NCI-H510A (cell line): Measurements from ENCODE around the gene AP4M1.

Experiments used
- DNase-seq: peaks from one replicate; lab custom pipeline; 2025; lab: John Stamatoyannopoulos, UW

Gene AP4M1

DNA sequence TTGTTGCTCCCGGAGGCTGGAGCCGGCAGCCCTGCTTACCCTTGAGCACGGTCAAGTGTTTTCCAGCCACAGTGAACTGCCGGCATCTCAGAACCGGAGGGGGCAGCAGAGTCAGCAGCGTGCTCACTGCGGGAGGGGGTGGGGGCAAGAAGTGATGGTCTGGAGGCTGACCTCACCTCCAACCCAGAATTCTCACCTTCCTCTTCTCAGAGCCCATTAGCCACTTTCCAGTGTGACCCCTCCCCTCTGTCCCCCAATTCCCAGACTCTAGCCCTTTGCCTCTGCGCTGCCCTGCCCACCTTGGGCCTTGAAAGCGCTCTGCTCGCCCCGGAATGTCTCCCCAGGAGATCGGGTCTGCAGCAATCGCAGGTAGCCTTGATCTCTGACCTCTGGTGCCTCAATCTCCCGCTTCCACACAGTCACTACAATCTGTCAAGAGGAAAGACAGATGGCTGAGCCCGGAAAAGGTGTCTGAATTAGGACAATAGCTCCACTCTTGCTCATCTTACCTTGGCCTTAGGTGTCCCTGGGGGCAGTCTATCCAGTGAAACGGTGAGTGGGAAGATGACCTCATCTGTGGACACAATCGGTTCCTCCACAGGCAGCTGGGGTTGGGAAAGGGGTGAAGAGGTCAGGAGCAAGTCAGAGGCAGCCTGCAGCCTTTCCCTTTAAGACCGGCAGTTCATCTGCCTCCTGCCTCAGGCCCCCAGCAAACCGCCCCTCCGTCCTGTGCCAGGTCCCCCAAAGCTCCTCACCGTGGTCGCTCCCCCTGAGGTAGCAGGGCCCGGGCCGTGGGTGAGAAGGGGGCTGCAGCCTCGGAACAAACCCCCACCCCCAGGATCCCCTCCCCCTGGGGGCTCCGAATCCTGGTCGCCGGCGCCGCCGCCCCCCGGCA lies 56.1 kb downstream of the AP4M1 start:
- peak; percentile 28 for DNase-seq
